GM23338 (cell line): ENCODE measurements around the gene EGFR. TPM values are rescaled to one million over a fixed set of nuclear protein-coding genes. Genes with fewer than 3 reads are reported as not detected.

Experiments
- ATAC-seq: fragments of 200-7000 bp; cut with Tn5 transposase; 3 replicates; pipeline ENCODE4 v1.9.1; 2020
- DNase-seq: peaks from one replicate; pipeline ENCODE4 v3.0.0-alpha.2; 2015; ENCODE audit warnings: low spot score
- H2AFZ ChIP-seq: fragments of 200-600 bp; sonication (generic); 2 replicates; pipeline ENCODE4 v1.8.0; 2016; ENCODE audit warnings: antibody characterized with exemption, mild to moderate bottlenecking, moderate library complexity
- H3F3A ChIP-seq: fragments of 200-600 bp; sonication (generic); replicated peaks from 2 replicates; pipeline ENCODE4 v1.8.0; 2017; ENCODE audit warnings: antibody characterized with exemption, mixed run types, low read depth
- H3K27ac ChIP-seq: fragments of 200-600 bp; sonication (generic); 2 replicates; pipeline ENCODE4 v1.6.1; 2016; ENCODE audit warnings: low read depth
- H3K27me3 ChIP-seq: fragments of 200-600 bp; sonication (generic); 2 replicates; pipeline ENCODE4 v1.8.0; 2016; ENCODE audit warnings: mild to moderate bottlenecking, mixed run types, moderate library complexity; ENCODE audit not compliant: insufficient read depth
- H3K36me3 ChIP-seq: fragments of 200-600 bp; sonication (generic); 2 replicates; pipeline ENCODE4 v1.8.0; 2016; ENCODE audit warnings: mild to moderate bottlenecking; ENCODE audit not compliant: insufficient read depth
- H3K4me1 ChIP-seq: fragments of 200-600 bp; sonication (generic); 2 replicates; pipeline ENCODE4 v1.8.0; 2016; ENCODE audit warnings: mild to moderate bottlenecking, moderate library complexity; ENCODE audit not compliant: insufficient read depth
- H3K4me2 ChIP-seq: fragments of 200-600 bp; sonication (generic); 2 replicates; pipeline ENCODE4 v1.7.1; 2017; ENCODE audit warnings: mixed run types
- H3K4me3 ChIP-seq: fragments of 200-600 bp; sonication (generic); 2 replicates; pipeline ENCODE4 v1.6.1; 2016; ENCODE audit warnings: mixed run types
- H3K79me2 ChIP-seq: fragments of 200-600 bp; sonication (generic); replicated peaks from 2 replicates; pipeline ENCODE4 v1.8.0; 2017; ENCODE audit warnings: mild to moderate bottlenecking; ENCODE audit not compliant: insufficient read depth
- H3K9me2 ChIP-seq: fragments of 200-600 bp; sonication (generic); 2 replicates; pipeline ENCODE4 v1.8.0; 2017; ENCODE audit not compliant: insufficient read depth
- H4K20me1 ChIP-seq: fragments of 200-600 bp; sonication (generic); replicated peaks from 2 replicates; pipeline ENCODE4 v1.8.0; 2017; ENCODE audit warnings: mild to moderate bottlenecking; ENCODE audit not compliant: insufficient read depth
- H3K27ac Mint-ChIP-seq: 2 replicates; pipeline ENCODE4 v1.8.0; 2020; ENCODE audit warnings: inconsistent platforms, mild to moderate bottlenecking, moderate library complexity, mixed read lengths
- H3K27me3 Mint-ChIP-seq: 3 replicates; pipeline ENCODE4 v1.8.0; 2022; ENCODE audit warnings: low read depth, mild to moderate bottlenecking, moderate library complexity, mixed read lengths, inconsistent platforms; ENCODE audit not compliant: insufficient read depth, poor library complexity
- H3K36me3 Mint-ChIP-seq: 3 replicates; pipeline ENCODE4 v1.8.0; 2021; ENCODE audit warnings: low read depth, mild to moderate bottlenecking, inconsistent platforms, moderate library complexity, mixed read lengths
- H3K4me1 Mint-ChIP-seq: 3 replicates; pipeline ENCODE4 v1.8.0; 2020; ENCODE audit warnings: mild to moderate bottlenecking, inconsistent platforms, mixed read lengths
- H3K4me3 Mint-ChIP-seq: 3 replicates; pipeline ENCODE4 v1.8.0; 2021; ENCODE audit warnings: moderate library complexity, mild to moderate bottlenecking, inconsistent platforms, mixed read lengths
- H3K9me3 Mint-ChIP-seq: 3 replicates; pipeline ENCODE4 v1.8.0; 2020; ENCODE audit warnings: moderate library complexity, mild to moderate bottlenecking, inconsistent platforms, mixed read lengths
- CREB1 ChIP-seq: fragments of 250-450 bp; sonication (Bioruptor Pico); IDR thresholded peaks from 2 replicates; pipeline ENCODE4 v1.5.0; 2020; ENCODE audit warnings: low read depth, mild to moderate bottlenecking, moderate library complexity
- CTCF ChIP-seq, 2 experiments: fragments of 200-600 bp in 1 of 2; sonication (generic) in 1 of 2; conservative IDR thresholded peaks; 2 replicates each; pipeline versions ENCODE4 v1.5.1 to v1.6.1; 2016 to 2017; ENCODE audit warnings: antibody characterized with exemption in 2 of 2, low read depth in 2 of 2, mild to moderate bottlenecking in 2 of 2, moderate library complexity in 1 of 2
- ETS1 ChIP-seq: IDR thresholded peaks from 2 replicates; pipeline ENCODE4 v1.6.1; 2016; ENCODE audit warnings: antibody characterized with exemption
- EZH2 ChIP-seq: fragments of 200-600 bp; sonication (generic); IDR thresholded peaks from one replicate; pipeline ENCODE4 v1.8.0; 2017; ENCODE audit warnings: antibody characterized with exemption, mild to moderate bottlenecking, low read depth; ENCODE audit not compliant: unreplicated experiment
- EZH2phosphoT487 ChIP-seq: fragments of 200-600 bp; sonication (generic); IDR thresholded peaks from one replicate; pipeline ENCODE4 v1.8.1; 2018; ENCODE audit warnings: antibody characterized with exemption; ENCODE audit not compliant: unreplicated experiment
- JUNB ChIP-seq: IDR thresholded peaks from one replicate; pipeline ENCODE4 v1.6.1; 2016; ENCODE audit warnings: antibody characterized with exemption; ENCODE audit not compliant: unreplicated experiment
- NANOG ChIP-seq: IDR thresholded peaks from 2 replicates; pipeline ENCODE4 v1.6.1; 2016; ENCODE audit warnings: antibody characterized with exemption, borderline replicate concordance
- POLR2AphosphoS5 ChIP-seq: IDR thresholded peaks from 2 replicates; pipeline ENCODE4 v1.6.1; 2016; ENCODE audit warnings: antibody characterized with exemption, low read depth
- REST ChIP-seq: IDR thresholded peaks from one replicate; pipeline ENCODE4 v1.6.1; 2018; ENCODE audit warnings: antibody characterized with exemption; ENCODE audit not compliant: unreplicated experiment
- STAT1 ChIP-seq: IDR thresholded peaks from one replicate; pipeline ENCODE4 v1.6.1; 2016; ENCODE audit warnings: antibody characterized with exemption; ENCODE audit not compliant: unreplicated experiment
- ZNF114 ChIP-seq: fragments of 250-450 bp; sonication (Bioruptor Pico); IDR thresholded peaks from 2 replicates; pipeline ENCODE4 v1.5.0; 2020; ENCODE audit warnings: mild to moderate bottlenecking, moderate library complexity
- ZNF331 ChIP-seq: fragments of 250-450 bp; sonication (Bioruptor Pico); IDR thresholded peaks from 2 replicates; pipeline ENCODE4 v1.5.0; 2020; ENCODE audit warnings: low read depth, mild to moderate bottlenecking, moderate library complexity
- ZNF462 ChIP-seq: fragments of 250-450 bp; sonication (Bioruptor Pico); IDR thresholded peaks from 2 replicates; pipeline ENCODE4 v1.5.0; 2020; ENCODE audit warnings: mild to moderate bottlenecking, moderate library complexity
- polyA plus RNA-seq: library from polyadenylated mRNA; unstranded; fragments of >200 nt; fragmentation: Nextera tagmentation; extraction: Ambion mirVana; gene quantifications from 2 replicates; pipeline ENCODE4 v1.2.1, GENCODE V29; 2016
- total RNA-seq: library from RNA; depleted of rRNA; stranded (reverse); fragments of >200 nt; shearing (Covaris generic); gene quantifications from 2 replicates; pipeline ENCODE4 v1.2.3, GENCODE V29; 2014

The EGFR gene
- total and polyA plus RNA-seq, 2 experiments from 2014 or later, result 1.5 to 4.5 TPM

- H3K27me3 Mint-ChIP-seq, result peaks cover 3% of the 10 kb centered on the region
- Histone ChIP-seq H3K4me3 (no peak overlapping the region), H3K36me3 (no peaks in the 10 kb centered on the region), H3K9me2 (no peaks in the 10 kb centered on the region), H3K4me2 (no peak overlapping the region), H2AFZ (no peak overlapping the region), H3K79me2 (no peaks in the 10 kb centered on the region), H3K27ac (no peak overlapping the region), H3F3A (no peaks in the 10 kb centered on the region), H3K4me1 (no peaks in the 10 kb centered on the region), H4K20me1 (no peaks in the 10 kb centered on the region), H3K27me3 (no peaks in the 10 kb centered on the region)
- no peak overlapping the region for H3K27ac Mint-ChIP-seq
- DNase-seq (no peak), ATAC-seq (no peak)
- H3K9me3 Mint-ChIP-seq, result no peaks in the 10 kb centered on the region
- no peak overlapping the region for H3K4me3 Mint-ChIP-seq
- H3K36me3 Mint-ChIP-seq, result no peaks in the 10 kb centered on the region
- TF ChIP-seq CREB1 (CRISPR knock-in tag), result no peak
- TF ChIP-seq ZNF331 (CRISPR knock-in tag), result no peak
- TF ChIP-seq EZH2, result no peak
- TF ChIP-seq ETS1, result no peak
- TF ChIP-seq NANOG, result no peak
- no peak for TF ChIP-seq POLR2AphosphoS5
- no peak for TF ChIP-seq JUNB
- TF ChIP-seq ZNF114, result no peak
- TF ChIP-seq STAT1, result no peak
- TF ChIP-seq REST, result no peak
- TF ChIP-seq EZH2phosphoT487, result no peak
- TF ChIP-seq ZNF462, result no peak
- TF ChIP-seq CTCF (conservative IDR thresholded peaks at IDR 0.05; ENCODE audit: low read depth in 2 of 2), result no peak
- no peaks in the 10 kb centered on the region; the same call in 2 of the 3 replicates for H3K4me1 Mint-ChIP-seq
These were observed 54.3 kb downstream of the EGFR start for GRCh38 chr7:55073051-55073511.
